IPS DF 6.9 (cell line): Measurements from ENCODE around the gene SYNPO.
A peak's percentile ranks its signal among the peaks of the same experiment; 100 is the strongest.

Source experiments
- DNase-seq: peaks from one replicate; pipeline ENCODE4 v3.0.0-alpha.2; 2013; ENCODE audit warnings: low read depth, low spot score
- H3K27ac ChIP-seq: one replicate; pipeline ENCODE4 v1.5.1; 2013; ENCODE audit warnings: low read length, control low read depth
- H3K27me3 ChIP-seq: 2 replicates; pipeline ENCODE4 v1.6.1; 2013; ENCODE audit warnings: mild to moderate bottlenecking, low read length; ENCODE audit not compliant: control insufficient read depth, insufficient read depth
- H3K36me3 ChIP-seq: 2 replicates; pipeline ENCODE4 v1.6.1; 2013; ENCODE audit warnings: low read length; ENCODE audit not compliant: control insufficient read depth, insufficient read depth
- H3K4me1 ChIP-seq: 2 replicates; pipeline ENCODE4 v1.6.1; 2013; ENCODE audit warnings: low read length; ENCODE audit not compliant: control insufficient read depth, insufficient read depth
- H3K4me3 ChIP-seq: 2 replicates; pipeline ENCODE4 v1.5.1; 2013; ENCODE audit warnings: mild to moderate bottlenecking, low read length
- H3K9me3 ChIP-seq: 2 replicates; pipeline ENCODE4 v1.6.1; 2013; ENCODE audit warnings: low read length, inconsistent platforms; ENCODE audit not compliant: control insufficient read depth, insufficient read depth
- WGBS: extraction: QIAGEN DNeasy Blood & Tissue Kit; methylation state at CpG from one replicate; pipeline ENCODE4 v1.1.7; 2013; ENCODE audit warnings: mixed read lengths, missing lambda C conversion rate; ENCODE audit not compliant: insufficient read length, insufficient coverage; 5-methylcytosine and 5-hydroxymethylcytosine counted together

Gene SYNPO

GRCh38 chr5:150616506-150616905 is 24.0 kb upstream of the SYNPO start:
- Histone ChIP-seq H3K27me3 (no peaks in the 10 kb centered on the region), H3K36me3 (no peaks in the 10 kb centered on the region), H3K4me1 (0 out of 2 replicates have a peak, but pooled peaks cover 3% of the 10 kb centered on the region), H3K9me3 (no peaks in the 10 kb centered on the region), H3K27ac (no peak overlapping the region), H3K4me3 (no peak overlapping the region)
- DNase-seq = no peak
- WGBS = no CpG with 5 or more reads among the region's 1 CpG

- Histone ChIP-seq H3K4me1 (0 out of 2 replicates have a peak, but pooled peaks cover 3% of the 10 kb centered on the region), H3K36me3 (no peaks in the 10 kb centered on the region), H3K9me3 (no peaks in the 10 kb centered on the region), H3K27ac (no peak overlapping the region), H3K27me3 (no peaks in the 10 kb centered on the region), H3K4me3 (no peak overlapping the region)
- no CpG with 5 or more reads among the region's 9 CpGs for WGBS
- DNase-seq = no peak
Observed at GRCh38 chr5:150618163-150618562, 22.3 kb upstream of the SYNPO start.

DNA sequence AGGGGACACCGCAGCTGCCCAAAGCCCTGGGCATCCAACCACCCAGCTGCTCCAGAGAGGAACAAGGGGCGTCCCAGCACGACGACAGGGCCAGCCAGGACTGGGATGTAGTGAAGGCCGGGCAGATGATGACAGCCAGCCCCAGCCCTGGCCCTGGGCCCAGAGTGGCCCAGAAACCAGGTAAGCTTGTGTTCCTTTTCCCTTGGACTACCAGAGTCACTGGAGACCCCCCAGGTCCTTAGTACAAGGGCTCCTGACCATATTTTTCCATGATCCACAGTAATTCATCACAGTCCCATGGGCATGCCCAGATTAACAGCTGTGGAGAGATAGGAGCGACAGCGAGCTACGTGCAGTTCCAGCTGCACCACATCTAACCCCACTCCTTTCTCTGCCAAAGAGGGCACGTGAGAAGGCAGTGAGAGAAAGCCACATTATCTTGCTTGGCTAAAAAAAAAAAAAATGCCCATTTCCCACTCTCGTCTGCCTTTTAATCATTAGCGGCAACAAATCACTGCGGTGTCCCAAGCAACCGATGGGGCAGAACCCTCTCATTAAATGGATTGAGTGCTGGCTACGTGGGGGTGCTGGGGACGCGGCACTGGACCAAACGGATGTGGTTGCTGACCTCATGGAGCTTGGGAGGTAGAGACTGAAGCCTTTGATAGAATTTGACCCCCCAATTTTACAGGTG is 21.7 kb upstream of the SYNPO start:
- Histone ChIP-seq H3K27me3 (peaks cover under 1% of the 10 kb centered on the region; the same call in 1 of the 2 replicates), H3K9me3 (no peaks in the 10 kb centered on the region), H3K36me3 (no peaks in the 10 kb centered on the region), H3K4me1 (0 out of 2 replicates have a peak, but pooled peaks cover 3% of the 10 kb centered on the region), H3K27ac (no peak overlapping the region), H3K4me3 (no peak overlapping the region)
- no CpG with 5 or more reads among the region's 17 CpGs for WGBS
- no peak for DNase-seq

- no peak overlapping the region for H3K4me3 ChIP-seq
- no peak for DNase-seq
- H3K36me3 ChIP-seq = no peaks in the 10 kb centered on the region
- WGBS = no CpG with 5 or more reads among the region's 24 CpGs
- H3K27me3 ChIP-seq = peaks cover 3% of the 10 kb centered on the region; the same call in 1 of the 2 replicates
- H3K4me1 ChIP-seq = no peaks in the 10 kb centered on the region
- no peaks in the 10 kb centered on the region for H3K9me3 ChIP-seq
- no peak overlapping the region for H3K27ac ChIP-seq
Observed at GRCh38 chr5:150619359-150620230, 20.9 kb upstream of the SYNPO start.

- Histone ChIP-seq H3K27me3 (peaks cover 3% of the 10 kb centered on the region; the same call in 1 of the 2 replicates), H3K4me3 (no peak overlapping the region), H3K27ac (no peak overlapping the region), H3K4me1 (peaks cover 3% of the 10 kb centered on the region), H3K9me3 (no peaks in the 10 kb centered on the region), H3K36me3 (no peaks in the 10 kb centered on the region)
- DNase-seq = no peak
- no CpG with 5 or more reads among the region's 5 CpGs for WGBS
Observed at GRCh38 chr5:150621301-150621700, 19.2 kb upstream of the SYNPO start.

- peaks cover 3% of the 10 kb centered on the region; the same call in 1 of the 2 replicates for H3K27me3 ChIP-seq
- no peaks in the 10 kb centered on the region for H3K36me3 ChIP-seq
- DNase-seq = no peak
- no CpG with 5 or more reads among the region's 2 CpGs for WGBS
- no peak overlapping the region for H3K4me3 ChIP-seq
- H3K4me1 ChIP-seq = peaks cover 3% of the 10 kb centered on the region
- no peaks in the 10 kb centered on the region for H3K9me3 ChIP-seq
- H3K27ac ChIP-seq = no peak overlapping the region
Observed at GRCh38 chr5:150622157-150622556, 18.3 kb upstream of the SYNPO start.

- 100% methylated on average over 2 of the region's 7 CpGs for WGBS
- H3K4me3 ChIP-seq = no peak overlapping the region
- peaks cover 3% of the 10 kb centered on the region for H3K4me1 ChIP-seq
- H3K9me3 ChIP-seq = no peaks in the 10 kb centered on the region
- H3K27me3 ChIP-seq = peaks cover 3% of the 10 kb centered on the region; the same call in 1 of the 2 replicates
- no peaks in the 10 kb centered on the region for H3K36me3 ChIP-seq
- no peak for DNase-seq
- no peak overlapping the region for H3K27ac ChIP-seq
Observed at GRCh38 chr5:150623152-150623877, 17.1 kb upstream of the SYNPO start.

DNA sequence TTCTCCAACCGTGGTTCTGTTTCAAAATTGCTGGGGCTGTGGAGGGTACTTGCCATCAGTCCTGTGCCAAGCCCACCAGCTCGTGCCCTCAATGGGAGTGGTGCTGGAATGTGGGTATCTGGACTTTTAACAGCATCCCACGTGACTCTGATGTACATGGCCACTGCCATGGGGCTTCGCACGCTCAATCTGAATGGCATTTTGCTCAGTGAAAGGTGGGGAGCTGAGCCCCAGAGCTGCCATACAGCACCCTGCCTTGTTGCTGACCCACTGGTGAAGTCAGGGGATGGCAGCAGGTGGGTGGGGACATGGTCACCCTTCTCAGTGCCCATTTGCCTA is 16.6 kb upstream of the SYNPO start:
- Histone ChIP-seq H3K36me3 (no peaks in the 10 kb centered on the region), H3K27me3 (peaks cover 3% of the 10 kb centered on the region; the same call in 1 of the 2 replicates), H3K9me3 (no peaks in the 10 kb centered on the region), H3K4me1 (peaks cover 3% of the 10 kb centered on the region), H3K27ac (no peak overlapping the region), H3K4me3 (no peak overlapping the region; the same call in 1 of the 2 replicates)
- no peak for DNase-seq
- WGBS = no CpG with 5 or more reads among the region's 5 CpGs

GRCh38 chr5:150624334-150625163 is 15.9 kb upstream of the SYNPO start:
- Histone ChIP-seq H3K9me3 (no peaks in the 10 kb centered on the region), H3K36me3 (no peaks in the 10 kb centered on the region), H3K27me3 (peaks cover 3% of the 10 kb centered on the region; the same call in 1 of the 2 replicates), H3K4me3 (peak overlapping the region; percentile 55; the same call in 1 of the 2 replicates), H3K4me1 (peaks cover 3% of the 10 kb centered on the region), H3K27ac (no peak overlapping the region)
- no CpG with 5 or more reads among the region's 74 CpGs for whole genome bisulfite sequencing
- DNase-seq = no peak
